GM21390 (cell line): ENCODE measurements around the gene GLP1R.

ENCODE experiments used
- ATAC-seq: cut with Tn5 transposase; IDR thresholded peaks from one replicate; pipeline ENCODE4 v1.9.1; 2021; ENCODE audit not compliant: unreplicated experiment

Gene GLP1R

DNA sequence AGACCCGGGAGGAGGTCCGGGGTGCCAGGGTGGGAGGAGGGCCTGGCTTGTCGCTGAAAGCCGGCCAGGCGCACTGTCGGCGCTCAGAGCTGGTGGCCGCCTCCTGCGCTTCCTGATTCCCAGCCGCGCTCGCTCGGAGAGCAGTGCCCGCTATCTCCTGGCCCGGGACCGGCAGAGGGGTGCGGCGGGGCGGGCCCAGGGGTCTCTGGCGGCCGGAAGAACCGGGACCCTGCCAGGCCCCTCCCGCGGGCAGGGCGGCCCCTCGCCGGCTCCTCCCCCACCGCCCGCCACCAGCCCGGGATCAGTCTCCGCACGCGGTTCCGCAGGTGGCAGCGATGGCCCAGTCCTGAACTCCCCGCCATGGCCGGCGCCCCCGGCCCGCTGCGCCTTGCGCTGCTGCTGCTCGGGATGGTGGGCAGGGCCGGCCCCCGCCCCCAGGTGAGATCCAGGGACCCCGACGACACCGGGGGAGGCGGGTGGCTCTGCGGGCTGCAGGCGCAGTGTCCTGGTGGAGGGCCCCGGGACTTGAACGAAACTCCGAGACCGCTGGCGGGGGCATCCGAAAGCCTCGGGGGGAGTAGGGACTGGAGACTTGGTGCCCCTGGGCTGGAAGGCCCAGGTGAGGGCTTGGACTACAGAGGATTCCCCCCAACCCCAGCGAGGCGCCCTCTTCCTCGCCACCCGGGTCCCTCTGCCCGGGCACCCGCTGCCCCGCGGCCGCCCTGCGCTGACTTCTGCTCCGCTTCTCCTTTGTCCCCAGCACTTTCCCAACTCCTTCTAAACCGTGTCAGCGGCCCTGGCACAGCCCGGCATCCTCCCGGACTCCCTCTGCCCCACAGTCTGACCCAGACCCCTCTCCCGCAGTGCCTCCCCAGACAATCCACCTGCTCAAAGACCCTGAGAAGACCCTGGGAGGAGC, at the start of gene GLP1R:
GLP1R (plus strand) TSS at position 301 of the 919 bp plus-strand sequence; CDS start at position 361, 60 bp downstream.
- ATAC-seq, result no peak

DNA sequence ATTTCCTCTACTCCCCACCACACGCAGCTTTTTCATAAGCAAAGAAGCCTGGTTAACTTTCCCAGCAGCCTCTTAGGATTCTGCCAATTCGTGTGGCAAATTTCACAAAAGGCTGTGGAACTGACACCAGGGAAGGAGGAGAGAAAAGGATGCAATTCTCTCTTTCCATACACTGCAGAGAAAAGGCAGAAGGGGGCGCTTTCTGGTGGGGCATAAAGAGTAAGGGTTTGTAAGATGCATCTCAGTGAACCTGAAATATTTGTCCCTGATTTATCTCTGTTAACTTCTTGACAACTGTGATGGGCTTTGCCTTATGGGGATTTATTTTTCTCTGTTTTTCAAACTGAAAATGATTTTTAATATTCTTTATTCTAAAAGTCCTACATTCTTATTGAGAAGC, 45.5 kb upstream of the GLP1R start:
- no peak for ATAC-seq

DNA sequence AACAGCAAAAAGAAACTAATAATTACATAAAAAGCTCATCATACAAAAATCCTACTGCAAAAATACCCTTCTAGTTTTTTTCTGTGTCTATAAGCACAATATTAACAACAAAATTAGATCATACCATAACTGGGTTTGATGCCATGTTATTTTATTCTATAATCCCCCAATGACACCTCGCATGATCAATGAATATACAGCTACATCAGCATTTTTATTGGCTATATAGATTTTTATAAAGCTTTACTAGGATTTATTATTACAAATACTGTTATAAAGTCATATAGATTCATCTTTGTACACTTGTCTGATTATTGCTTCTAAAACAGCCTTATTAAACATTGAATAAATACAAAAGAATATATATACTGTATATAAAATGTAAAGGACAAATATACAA, 45.1 kb upstream of the GLP1R start:
- no peak for ATAC-seq

DNA sequence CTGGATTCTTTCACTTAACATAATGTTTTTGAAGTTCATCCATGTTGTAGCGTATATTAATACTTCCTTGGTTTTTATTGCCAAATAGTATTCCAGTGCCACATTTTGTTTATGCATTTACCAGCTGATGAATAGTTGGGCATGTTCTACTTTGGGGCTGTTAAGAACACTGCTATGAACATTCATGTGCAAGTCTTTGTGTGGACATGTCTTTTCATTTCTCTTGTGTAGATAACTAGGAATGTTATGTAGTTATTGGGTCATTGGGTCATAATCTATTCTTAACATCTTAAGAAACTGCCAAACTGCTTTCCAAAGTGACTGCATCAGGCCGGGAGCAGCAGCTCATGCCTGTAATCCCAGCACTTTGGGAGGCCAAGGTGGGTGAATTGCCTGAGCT, 43.8 kb upstream of the GLP1R start:
- ATAC-seq, result no peak

DNA sequence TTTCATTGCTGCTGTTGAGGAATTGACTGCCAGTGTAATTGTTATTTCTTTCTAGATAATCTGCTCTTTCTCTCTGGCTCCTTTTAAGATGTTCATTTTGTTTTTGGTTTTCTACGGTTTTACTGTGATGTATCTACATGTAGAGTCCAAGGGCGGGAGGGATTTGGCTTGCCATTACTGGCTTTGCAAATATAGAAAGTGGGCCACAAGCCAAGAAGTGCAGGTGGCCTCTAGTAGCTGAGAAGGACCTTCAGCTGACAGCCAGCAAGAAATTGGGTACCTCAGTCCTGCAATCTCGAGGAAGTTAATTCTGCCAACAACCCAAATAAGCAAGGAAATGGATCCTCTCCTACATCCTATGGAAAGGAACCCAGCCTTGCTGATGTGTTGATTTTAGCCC, 42.8 kb upstream of the GLP1R start:
- no peak for ATAC-seq

DNA sequence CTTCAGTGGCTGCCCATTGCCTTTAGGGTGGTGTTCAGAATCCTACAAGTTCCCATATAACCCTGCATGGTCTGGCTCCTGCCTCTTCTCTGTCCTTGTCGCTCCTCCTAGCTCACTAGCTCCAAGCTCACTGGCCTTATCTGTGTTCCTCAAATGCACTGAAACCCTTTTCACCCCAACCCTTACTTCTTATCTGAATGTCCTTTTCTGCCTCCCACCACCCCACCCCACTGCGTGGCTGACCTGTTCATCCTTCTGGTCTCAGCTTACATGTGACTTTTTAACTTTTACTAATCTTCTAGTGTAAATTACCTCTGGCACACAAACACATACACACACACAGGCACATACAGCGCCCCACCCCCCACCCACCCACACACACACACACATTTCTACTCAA, 41.0 kb upstream of the GLP1R start:
- ATAC-seq, result no peak

DNA sequence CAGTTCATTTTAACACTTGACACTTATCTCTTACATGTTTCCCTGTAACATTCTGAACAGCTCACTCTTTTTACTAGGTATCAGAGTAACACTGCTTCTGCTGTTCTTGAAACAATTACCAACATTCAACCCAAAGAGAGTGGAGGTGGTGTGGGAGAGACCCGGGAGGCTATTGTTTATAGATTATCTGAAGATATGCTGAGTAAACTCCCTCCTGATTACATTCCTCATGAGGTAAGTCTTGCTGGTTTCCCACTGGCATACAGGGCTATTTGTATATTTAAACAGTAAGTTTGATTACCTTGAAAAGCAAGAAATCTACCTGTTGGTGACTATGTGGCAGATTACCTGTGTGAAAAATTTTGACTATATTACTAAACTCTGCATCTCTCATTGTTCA, 39.8 kb upstream of the GLP1R start:
- ATAC-seq, result no peak

DNA sequence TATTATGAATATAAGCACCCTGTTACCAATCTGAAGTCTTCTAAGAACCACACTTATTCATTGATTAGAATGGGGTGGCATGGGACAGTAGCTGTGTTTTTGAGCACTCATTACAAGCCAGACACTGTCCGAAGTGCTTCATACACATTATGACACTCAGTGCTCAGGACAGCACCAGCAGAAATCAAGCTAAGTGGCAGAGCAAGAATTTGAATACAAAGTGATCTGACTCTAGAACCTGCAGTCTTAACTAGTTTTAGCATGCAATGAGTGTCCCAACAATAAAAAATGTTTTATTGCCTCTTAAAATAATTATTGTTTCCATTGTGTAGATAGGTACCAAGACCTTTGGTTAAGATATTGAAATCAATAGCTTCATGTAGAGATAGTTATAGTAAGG, 39.1 kb upstream of the GLP1R start:
- ATAC-seq, result no peak

DNA sequence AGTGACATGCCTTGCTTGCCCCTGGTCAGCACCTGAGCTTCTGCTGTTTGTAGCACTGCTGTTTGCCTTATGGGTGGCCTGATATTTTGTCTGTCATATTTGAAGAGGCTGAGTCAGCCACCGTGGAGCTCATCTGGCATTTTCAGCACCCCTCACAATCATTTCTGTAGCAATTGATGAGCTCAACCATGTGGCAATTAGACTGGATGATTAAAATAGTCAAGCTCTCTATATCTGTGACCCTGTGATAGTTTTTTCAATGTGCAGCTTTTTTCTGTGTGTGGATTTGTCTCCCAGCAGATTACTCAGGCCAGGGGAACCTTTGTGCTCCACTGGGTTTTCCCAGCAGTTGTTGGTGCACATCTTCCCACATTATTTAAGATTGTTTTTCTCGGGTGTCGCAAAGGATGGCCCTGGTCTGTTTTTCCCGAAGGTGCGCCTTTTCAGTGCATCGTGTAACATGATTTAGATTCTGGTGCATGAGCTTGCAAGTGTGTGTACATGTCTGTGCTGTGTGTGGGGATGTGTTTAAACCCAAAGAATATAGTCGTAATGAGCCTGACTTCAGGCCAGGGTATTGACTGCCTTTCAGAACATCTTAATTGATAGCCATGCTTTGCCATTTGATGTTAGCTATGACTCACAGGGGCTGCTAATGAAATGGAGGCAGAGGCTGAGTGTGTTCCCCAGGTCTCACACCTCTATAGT, 31.6 kb upstream of the GLP1R start:
- no peak for ATAC-seq

DNA sequence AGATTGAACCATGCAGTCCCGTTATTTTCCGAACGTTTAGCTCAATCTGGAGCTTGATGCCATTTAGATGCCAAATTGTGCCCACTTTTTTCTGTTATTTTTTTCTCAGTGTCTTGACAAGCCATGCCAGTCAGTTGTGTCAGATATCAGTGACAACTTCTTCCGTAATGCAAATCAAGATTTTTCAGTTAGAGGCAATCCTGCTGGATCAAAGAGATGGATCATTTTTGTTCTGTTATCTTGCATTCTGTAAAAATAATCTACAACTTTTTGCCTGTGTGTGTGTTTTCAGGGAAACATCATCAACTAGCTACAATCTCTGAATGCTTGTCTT, 31.1 kb upstream of the GLP1R start:
- no peak for ATAC-seq

DNA sequence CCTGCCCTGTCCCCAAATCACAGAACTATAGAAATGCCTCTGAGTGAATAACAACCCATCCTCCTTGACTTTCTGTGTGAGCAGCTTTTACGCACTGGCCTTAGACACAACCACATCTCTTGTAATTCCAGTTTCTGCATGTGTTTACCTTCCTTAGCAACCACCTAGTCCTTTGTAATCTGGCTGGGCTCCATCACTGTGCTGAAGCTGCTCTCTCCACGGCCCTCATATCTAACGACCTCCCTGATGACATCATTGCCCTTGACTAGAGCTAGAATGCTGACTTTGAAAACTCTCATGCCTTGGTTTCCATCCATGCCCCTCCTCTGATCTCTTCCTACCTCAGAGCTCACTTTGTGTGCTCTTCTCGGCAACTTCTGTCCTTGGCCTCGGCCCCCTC, 30.5 kb upstream of the GLP1R start:
- no peak for ATAC-seq

DNA sequence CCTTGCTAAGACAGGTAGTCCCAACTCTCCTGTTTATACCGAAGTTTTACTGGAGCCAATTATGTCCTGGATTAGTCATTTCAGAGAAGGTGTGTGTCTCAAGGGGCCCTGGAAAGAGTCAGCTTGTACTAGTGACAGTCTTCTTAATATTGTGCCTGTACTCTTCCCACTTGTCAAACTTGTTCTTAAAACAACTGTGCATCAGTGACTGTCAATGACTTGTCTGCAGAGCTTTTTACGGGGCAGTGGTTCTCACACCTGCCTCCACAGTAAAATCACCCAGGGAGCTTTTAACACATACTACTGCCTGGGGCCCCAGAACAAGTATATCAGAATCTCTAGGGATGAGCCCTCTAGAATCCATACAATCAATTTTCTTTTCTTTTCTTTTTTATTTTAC, 28.4 kb upstream of the GLP1R start:
- ATAC-seq, result no peak

DNA sequence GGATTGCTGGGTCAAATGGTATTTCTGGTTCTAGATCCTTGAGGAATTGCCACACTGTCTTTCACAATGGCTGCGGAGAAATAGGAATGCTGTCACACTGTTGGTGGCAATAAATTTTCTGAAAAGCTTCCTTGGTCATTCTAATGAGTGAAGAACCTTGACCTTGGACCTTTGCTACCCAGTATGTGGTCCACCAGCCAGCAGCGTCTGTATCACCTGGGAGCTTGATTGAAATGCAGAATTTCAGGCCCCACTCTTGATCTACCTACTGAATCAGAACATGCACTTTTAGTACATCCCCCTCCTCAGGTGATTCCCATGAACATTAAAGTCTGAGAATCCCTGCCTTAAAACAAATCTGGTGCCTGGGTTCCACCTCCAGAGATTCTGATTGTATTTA, 27.5 kb upstream of the GLP1R start:
- ATAC-seq, result no peak

DNA sequence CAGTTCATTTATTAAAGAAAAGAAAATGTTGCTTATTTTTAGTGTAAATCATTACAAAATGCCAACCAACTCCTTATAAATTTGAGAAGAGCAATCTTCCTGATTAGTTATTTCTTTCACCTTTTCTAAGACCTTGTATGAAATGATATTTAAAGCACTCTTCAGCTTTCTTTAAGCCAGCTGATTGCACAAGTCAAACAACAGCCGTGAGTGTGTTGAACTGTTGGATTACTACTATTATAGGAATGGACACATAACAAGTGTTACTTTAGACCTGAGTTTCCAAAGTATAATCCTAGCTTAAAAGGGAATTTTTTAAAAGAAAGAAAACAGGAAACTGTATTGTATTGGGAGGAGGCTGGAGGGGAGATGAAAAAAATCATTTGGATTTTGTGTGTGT, 26.8 kb upstream of the GLP1R start:
- no peak for ATAC-seq

DNA sequence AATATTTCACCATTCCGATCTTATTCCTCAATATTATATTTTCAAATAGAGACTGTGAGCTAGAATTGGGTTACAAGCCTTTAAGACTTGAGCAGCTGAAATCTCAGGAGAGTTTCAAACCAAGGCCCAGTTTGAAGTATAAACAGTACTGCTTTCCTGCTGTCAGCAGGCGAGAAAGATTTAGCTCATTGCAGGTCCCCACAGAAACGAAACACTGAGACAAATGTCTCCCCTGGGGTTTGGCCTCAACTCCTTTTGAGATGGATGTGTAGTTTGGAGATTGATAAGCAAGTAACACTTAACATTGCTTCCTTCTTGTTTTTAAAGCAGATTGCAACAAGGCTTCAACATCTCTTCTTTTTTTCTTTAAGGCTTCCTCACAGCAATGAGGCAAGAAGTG, 22.4 kb upstream of the GLP1R start:
- no peak for ATAC-seq

DNA sequence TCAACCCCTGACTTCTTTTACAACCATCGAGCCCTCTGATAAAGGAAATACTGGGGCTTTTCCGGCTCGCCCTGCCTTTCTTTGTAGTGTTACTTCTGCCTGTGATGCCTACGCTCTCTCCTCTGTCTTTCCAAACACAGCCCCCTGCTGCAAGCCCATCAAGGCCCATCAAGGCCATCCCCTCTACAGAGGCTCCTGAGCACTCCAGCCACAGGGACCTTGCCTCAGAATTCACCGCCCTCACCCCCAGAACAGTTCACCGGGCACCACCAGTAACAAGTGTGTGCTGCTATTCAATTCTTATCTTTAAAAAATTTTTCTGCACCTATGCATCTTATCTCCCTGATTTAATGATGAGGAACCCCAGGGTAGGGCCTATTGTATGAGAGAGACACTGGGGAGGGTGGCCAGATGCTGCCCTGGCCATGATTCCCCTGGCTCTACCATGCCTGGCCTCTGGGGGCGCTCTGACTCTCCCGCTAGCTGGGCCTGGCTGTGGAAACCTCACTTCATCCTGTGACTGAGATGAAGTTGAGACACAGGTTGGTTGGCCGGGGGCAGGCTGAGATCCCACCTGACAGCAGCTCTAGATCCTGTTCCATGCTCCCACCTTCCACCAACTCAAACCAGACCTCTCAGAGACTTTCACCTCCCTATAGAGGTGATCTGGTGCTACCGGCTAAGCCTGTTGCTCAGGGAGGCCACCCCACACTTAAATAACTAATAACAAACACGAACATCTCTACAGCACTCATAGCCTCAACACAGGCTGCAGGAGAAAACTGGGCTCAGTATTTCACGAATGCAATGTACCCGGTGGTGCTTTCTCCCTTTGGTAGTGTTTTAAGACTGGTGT, 19.2 kb upstream of the GLP1R start:
- ATAC-seq, result no peak

DNA sequence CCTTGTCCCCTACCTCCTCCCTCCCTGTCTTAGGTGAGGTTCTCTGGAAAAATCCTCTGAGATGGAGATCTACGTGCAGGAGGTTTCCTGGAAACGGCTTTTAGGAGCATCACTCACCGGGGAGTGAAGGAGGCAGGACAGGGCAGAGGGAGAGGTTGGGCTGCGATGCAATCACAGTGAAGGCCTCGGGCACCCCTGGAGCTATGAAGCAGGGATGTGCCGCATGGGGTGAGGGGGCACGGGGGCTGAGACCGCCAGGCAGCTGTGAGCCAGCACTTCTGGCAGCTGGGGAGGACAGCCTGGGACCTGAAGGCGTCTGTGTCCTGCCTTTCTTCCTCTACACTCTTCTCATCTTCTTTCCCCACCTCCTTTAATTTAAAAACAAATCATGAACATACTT, 12.9 kb upstream of the GLP1R start:
- ATAC-seq, result no peak

DNA sequence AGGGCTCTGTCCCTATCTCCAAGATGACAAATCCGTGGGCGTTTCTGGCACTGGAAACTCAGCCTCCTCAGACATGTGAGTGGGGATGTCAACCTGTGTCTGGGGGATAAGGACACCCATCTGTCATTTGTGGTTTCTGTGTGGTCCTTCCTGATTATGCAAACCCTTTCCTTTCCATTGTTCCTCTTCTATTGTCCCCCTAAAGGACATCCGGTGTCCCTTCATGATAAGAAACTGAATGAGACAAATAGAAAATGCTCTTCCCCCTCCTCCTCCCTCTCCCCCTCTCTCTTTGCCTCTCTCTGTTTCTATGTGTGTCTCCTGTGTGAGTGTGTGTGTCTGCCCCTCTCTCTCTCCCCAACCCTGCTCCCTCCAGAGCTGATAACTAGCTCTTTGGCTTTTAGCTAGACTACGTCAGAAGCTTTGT, 11.5 kb upstream of the GLP1R start:
- no peak for ATAC-seq

DNA sequence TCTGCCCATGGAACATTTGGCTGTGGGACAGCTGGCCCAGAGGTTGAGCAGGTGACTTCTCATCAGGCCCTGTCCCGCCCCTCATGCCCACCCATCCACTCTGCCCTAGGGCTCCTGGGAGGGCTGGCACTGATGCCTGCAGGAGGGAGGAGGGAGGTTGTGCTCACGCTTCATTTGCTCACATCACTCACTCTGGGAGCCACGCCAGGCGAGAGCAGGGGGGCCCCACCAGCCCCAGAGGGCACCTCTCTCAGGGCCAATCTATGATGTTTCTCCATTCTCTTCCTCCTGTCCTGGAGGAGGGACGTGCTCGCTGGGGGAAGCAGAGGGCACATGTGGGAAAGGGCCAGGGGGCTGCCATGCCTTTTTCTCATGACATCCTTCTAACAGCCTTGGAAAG, 10.9 kb upstream of the GLP1R start:
- ATAC-seq, result no peak

DNA sequence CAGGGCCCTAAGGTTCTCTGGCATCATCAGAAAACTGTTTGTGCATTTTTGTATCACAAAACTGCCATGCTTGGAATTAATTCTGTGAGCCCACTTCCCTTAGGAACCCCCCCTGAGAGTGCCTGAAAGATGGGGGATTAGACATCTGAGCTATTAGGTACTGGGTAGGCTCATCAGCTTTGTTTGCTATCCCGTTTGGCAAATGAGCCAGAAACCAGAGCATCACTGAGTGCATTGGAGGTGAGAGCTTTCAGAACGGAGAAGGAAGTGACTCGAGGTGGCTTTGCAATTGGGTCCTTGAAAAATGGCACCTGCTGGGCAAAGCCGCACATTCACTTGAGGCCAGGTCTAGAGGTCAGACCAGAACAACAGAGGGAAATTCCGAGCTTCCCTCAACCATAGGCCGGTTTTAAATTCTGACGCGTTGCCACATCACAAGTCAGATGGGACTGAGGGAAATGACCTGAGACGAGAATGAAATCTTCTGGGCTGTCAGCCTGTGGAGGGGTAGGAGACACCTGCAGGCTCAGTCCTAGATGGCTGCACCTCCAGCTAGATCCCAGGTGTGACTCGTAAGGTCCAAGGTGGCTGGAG, 8.4 kb upstream of the GLP1R start:
- no peak for ATAC-seq

DNA sequence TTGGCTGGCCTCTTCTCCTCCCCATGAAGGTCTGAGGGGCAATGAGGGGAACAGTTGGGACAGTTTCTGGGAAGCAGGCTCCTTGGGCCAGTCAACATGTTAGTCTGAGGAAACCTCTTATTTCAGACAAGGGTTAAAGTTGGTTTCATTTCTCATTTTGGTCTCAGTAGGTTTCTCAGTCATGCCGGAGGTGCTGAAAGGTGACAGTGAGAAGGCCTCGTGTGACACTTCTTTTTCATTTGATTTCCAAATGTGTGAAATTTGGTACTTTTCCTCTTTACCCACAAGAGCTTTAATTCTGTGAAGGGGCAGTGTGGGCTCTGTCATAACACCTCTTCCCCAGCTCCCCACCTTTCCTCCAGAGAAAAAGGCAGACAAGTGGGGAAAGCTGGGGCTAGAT, 7.5 kb upstream of the GLP1R start:
- no peak for ATAC-seq
